NCI-H1417 treated with DMSO at 0.1 percent for 48 hours (cell line): ENCODE results near the gene CREBZF.
"Not testable (repeated sequence)": the region's sequence is repeated elsewhere in the genome, so short reads cannot be mapped to it uniquely, and the experiment has no call there.

Source experiments
- DNase-seq: peaks from one replicate; lab custom pipeline; 2025; lab: John Stamatoyannopoulos, UW

The CREBZF gene

DNA sequence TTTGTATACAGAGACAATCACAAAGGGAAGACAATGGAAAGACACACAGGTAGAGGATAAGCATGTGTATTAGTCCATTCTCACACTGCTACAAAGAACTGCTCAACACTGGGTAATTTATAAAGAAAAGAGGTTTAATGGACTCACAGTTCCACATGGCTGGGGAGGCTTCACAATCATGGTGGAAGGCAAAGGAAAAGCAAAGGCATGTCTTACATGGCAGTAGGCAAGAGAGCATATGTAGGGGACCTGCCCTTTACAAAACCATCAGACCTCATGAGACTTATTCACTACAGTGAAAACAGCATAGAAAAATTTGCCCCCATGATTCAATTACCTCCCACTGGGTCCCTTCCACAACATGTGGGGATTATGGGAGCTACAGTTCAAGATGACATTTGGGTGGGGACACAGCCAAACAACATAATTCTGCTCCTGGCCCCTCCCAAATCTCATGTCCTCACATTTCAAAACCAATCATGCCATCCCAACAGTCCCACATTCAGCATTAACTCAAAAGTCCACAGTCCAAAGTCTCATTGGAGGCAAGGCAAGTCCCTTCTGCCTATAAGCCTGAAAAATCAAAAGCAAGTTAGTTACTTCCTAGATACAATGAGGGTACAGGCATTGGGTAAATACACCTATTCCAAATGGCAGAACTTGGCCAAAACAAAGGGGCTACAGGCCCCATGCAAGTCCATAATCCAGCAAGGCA, 6.2 kb upstream of the CREBZF start:
- not testable (repeated sequence) for DNase-seq

GRCh38 chr11:85668157-85668556, 3.2 kb upstream of the CREBZF start:
- DNase-seq, result no peak

GRCh38 chr11:85666687-85667086, 1.8 kb upstream of the CREBZF start:
- DNase-seq, result no peak

DNA sequence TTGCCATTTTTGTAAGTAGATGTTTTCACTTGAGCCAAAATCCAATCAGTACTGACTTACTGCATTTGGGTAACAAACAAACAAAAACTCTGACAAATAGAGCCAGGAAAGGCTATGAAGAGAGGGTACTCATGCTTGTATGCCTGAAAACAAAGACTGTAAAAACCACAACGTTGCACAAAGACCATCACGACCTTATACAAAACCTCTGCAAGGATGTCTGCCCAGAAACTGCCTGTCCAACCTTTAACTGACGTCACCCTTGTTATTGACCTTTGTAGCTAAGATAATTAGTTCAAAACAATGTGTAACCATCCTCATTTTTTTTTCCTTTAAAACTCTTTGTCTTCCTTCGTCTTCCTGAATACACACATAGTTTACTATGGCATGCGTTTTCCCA, 804 bp upstream of the CREBZF start:
- DNase-seq, result no peak

- DNase-seq, result peak; percentile 53
Measured at GRCh38 chr11:85663753-85664614, 945 bp downstream of the CREBZF start.

GRCh38 chr11:85663080-85663752, 1.7 kb downstream of the CREBZF start:
- no peak for DNase-seq

GRCh38 chr11:85661972-85662664, 2.8 kb downstream of the CREBZF start:
- no peak for DNase-seq

- DNase-seq, result no peak
Measured at GRCh38 chr11:85658180-85658579, 6.7 kb downstream of the CREBZF start.

- no peak for DNase-seq
Measured at GRCh38 chr11:85656777-85657176, 8.2 kb downstream of the CREBZF start.

GRCh38 chr11:85654343-85654742, 10.6 kb downstream of the CREBZF start:
- not testable (repeated sequence) for DNase-seq

GRCh38 chr11:85652786-85653447, 12.0 kb downstream of the CREBZF start:
- no peak for DNase-seq

GRCh38 chr11:85651118-85651517, 13.8 kb downstream of the CREBZF start:
- no peak for DNase-seq

- peak; percentile 84 for DNase-seq
Measured at GRCh38 chr11:85647604-85648299, 17.2 kb downstream of the CREBZF start, which contains the start of gene TMEM126A. TSS of gene TMEM126A (plus strand) at chr11:85647967. CDS start at chr11:85650256, 2,289 bp downstream.

DNA sequence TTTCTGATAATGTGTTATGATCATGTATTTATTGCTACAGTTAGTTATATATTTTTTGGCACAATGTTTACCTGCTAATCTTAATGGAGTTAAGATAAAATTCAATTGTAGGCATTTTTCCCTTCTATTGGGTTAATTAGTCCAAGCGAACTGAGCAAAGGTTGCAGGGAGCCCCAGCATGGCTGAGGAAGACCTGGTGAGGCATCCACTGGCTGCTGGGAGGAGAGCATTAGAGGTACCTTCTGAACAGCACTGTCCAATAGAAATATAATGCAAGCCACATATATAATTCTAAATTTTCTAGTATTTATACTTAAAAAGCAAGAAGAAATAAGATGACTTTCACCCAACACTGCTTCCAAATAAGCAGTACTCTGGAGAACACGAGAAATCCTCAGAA, 17.9 kb downstream of the CREBZF start:
- no peak for DNase-seq

GRCh38 chr11:85643191-85643614, 21.7 kb downstream of the CREBZF start:
- DNase-seq, result no peak

- DNase-seq, result no peak
Measured at GRCh38 chr11:85634747-85635146, 30.2 kb downstream of the CREBZF start.

- no peak for DNase-seq
Measured at GRCh38 chr11:85628771-85629341, 36.1 kb downstream of the CREBZF start.

GRCh38 chr11:85627998-85628770, 36.7 kb downstream of the CREBZF start, which contains the start of gene TMEM126B:
TSS of gene TMEM126B (plus strand) at chr11:85628593. CDS start at chr11:85628608, 15 bp downstream.
- DNase-seq, result peak; percentile 96

DNA sequence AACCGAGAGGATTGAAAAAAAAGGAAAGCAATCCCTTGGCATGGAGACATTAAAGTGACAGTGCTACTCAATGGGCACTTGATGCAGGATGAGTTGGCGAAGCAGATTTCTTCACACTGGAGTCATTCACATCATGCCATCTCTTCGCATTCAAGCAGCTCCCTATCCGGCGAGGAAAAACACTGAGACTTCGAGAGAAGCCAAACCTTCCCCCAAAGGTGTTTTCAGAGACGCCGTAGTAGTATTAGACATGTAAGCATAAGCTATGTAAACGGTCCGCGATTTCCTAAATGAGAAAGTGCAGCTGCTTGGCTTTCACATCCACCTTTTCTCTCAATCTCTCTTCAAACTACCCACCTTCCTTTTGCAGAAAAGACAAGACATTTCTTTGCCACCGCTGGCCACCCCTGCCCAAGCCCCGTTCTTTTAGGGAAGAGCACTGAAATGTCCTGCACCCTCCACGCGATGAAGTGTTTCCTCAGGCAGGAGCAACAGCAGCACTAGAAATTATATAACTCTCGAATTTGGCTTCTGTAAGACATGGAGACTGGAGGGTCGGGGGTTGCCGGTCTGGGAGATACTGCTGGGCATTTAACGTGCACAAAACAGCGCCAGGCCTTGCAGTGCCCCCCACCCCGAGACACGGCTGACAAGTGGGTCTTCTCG, 37.5 kb downstream of the CREBZF start, which contains the start of gene DLG2:
Gene DLG2 (minus strand): TSS at position 13 of the 666 bp plus-strand sequence.
- no peak for DNase-seq
